Mesothelial cell of epicardium (in vitro differentiated cells): ENCODE measurements around the gene MTOR. TPM values are rescaled to one million over a fixed set of nuclear protein-coding genes. Genes with fewer than 3 reads are reported as not detected.
"Not testable (repeated sequence)": the region's sequence is repeated elsewhere in the genome, so short reads cannot be mapped to it uniquely, and the experiment has no call there.

ENCODE experiments used
- DNase-seq, 2 experiments: peaks; one replicate each; pipeline ENCODE4 v3.0.0; 2021; ENCODE audit warnings: low spot score in 2 of 2; ENCODE audit not compliant: unreplicated experiment in 2 of 2
- H3K27ac Mint-ChIP-seq: 2 replicates; pipeline ENCODE4 v1.8.0; 2021; ENCODE audit warnings: mixed read lengths
- H3K27me3 Mint-ChIP-seq: 2 replicates; pipeline ENCODE4 v1.8.0; 2021; ENCODE audit warnings: low read depth, mixed read lengths
- H3K36me3 Mint-ChIP-seq: 2 replicates; pipeline ENCODE4 v1.8.0; 2021; ENCODE audit warnings: mixed read lengths
- H3K4me1 Mint-ChIP-seq: 2 replicates; pipeline ENCODE4 v1.8.0; 2021; ENCODE audit warnings: mixed read lengths
- H3K4me3 Mint-ChIP-seq: 2 replicates; pipeline ENCODE4 v1.8.0; 2021; ENCODE audit warnings: mild to moderate bottlenecking, moderate library complexity, mixed read lengths
- H3K9me3 Mint-ChIP-seq: 2 replicates; pipeline ENCODE4 v1.8.0; 2021; ENCODE audit warnings: mixed read lengths
- total RNA-seq: library from RNA; stranded (reverse); gene quantifications from 3 replicates; pipeline ENCODE4 v1.2.1, GENCODE V29; 2021
- TF ChIP-seq, protein P1 (sequence below): fragments of 200-600 bp; sonication (generic); IDR thresholded peaks from one replicate; pipeline ENCODE4 v1.5.0; 2021; ENCODE audit warnings: antibody characterized with exemption; ENCODE audit not compliant: unreplicated experiment

Gene MTOR
- total RNA-seq, 1 donor from 2014 or later, result 49.3 TPM

GRCh38 chr1:11301601-11302000 is 39.2 kb upstream of the MTOR start:
- no peaks in the 10 kb centered on the region for H3K36me3 Mint-ChIP-seq

DNA sequence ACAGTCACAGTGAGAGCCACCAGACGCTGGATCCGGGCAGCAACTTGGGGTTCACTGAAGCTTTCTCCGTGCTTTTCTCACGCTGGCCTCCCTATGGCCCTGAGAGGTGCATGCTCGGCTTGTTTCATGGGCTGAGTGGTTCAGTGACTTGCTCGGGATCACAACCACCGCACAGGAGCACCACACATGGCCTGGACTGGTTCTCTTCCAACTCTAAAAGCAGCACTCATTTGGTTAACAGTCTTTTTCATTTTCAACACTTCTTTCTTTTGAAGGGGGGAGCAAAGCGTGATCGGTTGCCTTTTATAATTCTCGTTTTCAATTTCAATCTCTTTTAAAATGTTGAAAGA is 36.8 kb upstream of the MTOR start:
- DNase-seq, result no peak
- TF ChIP-seq, protein P1, sequence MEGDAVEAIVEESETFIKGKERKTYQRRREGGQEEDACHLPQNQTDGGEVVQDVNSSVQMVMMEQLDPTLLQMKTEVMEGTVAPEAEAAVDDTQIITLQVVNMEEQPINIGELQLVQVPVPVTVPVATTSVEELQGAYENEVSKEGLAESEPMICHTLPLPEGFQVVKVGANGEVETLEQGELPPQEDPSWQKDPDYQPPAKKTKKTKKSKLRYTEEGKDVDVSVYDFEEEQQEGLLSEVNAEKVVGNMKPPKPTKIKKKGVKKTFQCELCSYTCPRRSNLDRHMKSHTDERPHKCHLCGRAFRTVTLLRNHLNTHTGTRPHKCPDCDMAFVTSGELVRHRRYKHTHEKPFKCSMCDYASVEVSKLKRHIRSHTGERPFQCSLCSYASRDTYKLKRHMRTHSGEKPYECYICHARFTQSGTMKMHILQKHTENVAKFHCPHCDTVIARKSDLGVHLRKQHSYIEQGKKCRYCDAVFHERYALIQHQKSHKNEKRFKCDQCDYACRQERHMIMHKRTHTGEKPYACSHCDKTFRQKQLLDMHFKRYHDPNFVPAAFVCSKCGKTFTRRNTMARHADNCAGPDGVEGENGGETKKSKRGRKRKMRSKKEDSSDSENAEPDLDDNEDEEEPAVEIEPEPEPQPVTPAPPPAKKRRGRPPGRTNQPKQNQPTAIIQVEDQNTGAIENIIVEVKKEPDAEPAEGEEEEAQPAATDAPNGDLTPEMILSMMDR, result no peak
- Mint-ChIP-seq H3K36me3 (peaks cover 11% of the 10 kb centered on the region), H3K4me3 (no peak overlapping the region), H3K4me1 (no peaks in the 10 kb centered on the region), H3K9me3 (no peaks in the 10 kb centered on the region), H3K27me3 (no peaks in the 10 kb centered on the region), H3K27ac (no peak overlapping the region)

More at GRCh38 chr1:11301601-11302000, 39.2 kb upstream of the MTOR start:
- TF ChIP-seq, protein P1, result no peak
- Mint-ChIP-seq H3K27me3 (no peaks in the 10 kb centered on the region), H3K9me3 (no peaks in the 10 kb centered on the region), H3K4me3 (no peak overlapping the region), H3K4me1 (no peaks in the 10 kb centered on the region), H3K27ac (no peak overlapping the region)
- DNase-seq, result no peak

GRCh38 chr1:11298390-11299224 is 36.3 kb upstream of the MTOR start:
- Mint-ChIP-seq H3K9me3 (no peaks in the 10 kb centered on the region), H3K27me3 (no peaks in the 10 kb centered on the region), H3K4me1 (no peaks in the 10 kb centered on the region), H3K4me3 (no peak overlapping the region), H3K27ac (no peak overlapping the region), H3K36me3 (peaks cover 11% of the 10 kb centered on the region)
- no peak for DNase-seq
- TF ChIP-seq, protein P1, result no peak

DNA sequence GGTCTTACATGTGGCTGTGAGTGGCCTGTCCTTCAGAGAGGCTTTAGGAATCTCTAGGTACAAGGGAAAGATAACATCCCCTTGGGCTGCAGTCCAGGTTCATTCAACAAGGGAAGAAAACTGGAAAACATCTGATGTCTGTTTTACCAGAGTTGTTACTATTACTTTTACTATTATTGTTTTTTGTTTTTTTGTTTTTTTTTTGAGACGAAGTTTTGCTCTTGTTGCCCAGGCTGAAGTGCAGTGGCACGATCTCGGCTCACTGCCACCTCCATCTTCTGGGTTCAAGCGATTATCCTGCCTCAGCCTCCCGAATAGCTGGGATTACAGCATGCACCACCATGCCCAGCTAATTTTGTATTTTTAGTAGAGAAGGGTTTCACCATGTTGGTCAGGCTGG is 35.4 kb upstream of the MTOR start:
- not testable (repeated sequence) for H3K27ac Mint-ChIP-seq, DNase-seq, H3K4me1 Mint-ChIP-seq, H3K9me3 Mint-ChIP-seq, H3K4me3 Mint-ChIP-seq, H3K27me3 Mint-ChIP-seq
- H3K36me3 Mint-ChIP-seq, result peaks cover 11% of the 10 kb centered on the region

GRCh38 chr1:11295905-11296304 is 33.6 kb upstream of the MTOR start:
- Mint-ChIP-seq H3K4me3 (no peak overlapping the region), H3K4me1 (no peaks in the 10 kb centered on the region), H3K27ac (no peak overlapping the region), H3K27me3 (no peaks in the 10 kb centered on the region), H3K36me3 (peaks cover 15% of the 10 kb centered on the region), H3K9me3 (no peaks in the 10 kb centered on the region)
- TF ChIP-seq, protein P1, result no peak
- DNase-seq, result no peak

DNA sequence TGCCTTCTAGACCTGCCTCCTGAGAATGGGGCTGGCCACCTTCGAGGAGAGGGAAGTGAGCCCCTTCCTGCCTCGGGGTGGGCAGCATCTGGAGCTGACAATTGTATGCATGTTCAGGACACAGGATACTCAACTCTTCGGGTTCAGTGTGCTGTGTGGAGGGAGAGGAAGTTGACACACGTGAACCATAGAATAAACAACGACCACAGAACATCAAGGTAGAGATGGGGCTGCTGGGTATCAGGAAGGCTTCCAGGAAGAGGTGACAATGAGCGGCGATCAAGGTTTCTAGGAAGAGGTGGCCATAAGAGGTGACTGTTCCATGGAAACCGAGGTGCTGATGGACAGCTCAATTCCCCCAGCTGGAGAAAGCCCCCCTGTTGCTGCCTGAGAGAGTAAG is 32.6 kb upstream of the MTOR start:
- Mint-ChIP-seq H3K4me1 (no peaks in the 10 kb centered on the region), H3K4me3 (no peak overlapping the region), H3K36me3 (peaks cover 16% of the 10 kb centered on the region), H3K9me3 (no peaks in the 10 kb centered on the region), H3K27me3 (no peaks in the 10 kb centered on the region), H3K27ac (no peak overlapping the region)
- DNase-seq, result no peak
- TF ChIP-seq, protein P1, result no peak
